ENCODE data around the gene TINCR. TPM values are rescaled to one million over a fixed set of nuclear protein-coding genes. Genes with fewer than 3 reads are reported as not detected.
A peak's percentile ranks its signal among the peaks of the same experiment; 100 is the strongest.

The TINCR gene
- total RNA-seq, 1 donor from 2014 or later: 0.33 TPM

DNA sequence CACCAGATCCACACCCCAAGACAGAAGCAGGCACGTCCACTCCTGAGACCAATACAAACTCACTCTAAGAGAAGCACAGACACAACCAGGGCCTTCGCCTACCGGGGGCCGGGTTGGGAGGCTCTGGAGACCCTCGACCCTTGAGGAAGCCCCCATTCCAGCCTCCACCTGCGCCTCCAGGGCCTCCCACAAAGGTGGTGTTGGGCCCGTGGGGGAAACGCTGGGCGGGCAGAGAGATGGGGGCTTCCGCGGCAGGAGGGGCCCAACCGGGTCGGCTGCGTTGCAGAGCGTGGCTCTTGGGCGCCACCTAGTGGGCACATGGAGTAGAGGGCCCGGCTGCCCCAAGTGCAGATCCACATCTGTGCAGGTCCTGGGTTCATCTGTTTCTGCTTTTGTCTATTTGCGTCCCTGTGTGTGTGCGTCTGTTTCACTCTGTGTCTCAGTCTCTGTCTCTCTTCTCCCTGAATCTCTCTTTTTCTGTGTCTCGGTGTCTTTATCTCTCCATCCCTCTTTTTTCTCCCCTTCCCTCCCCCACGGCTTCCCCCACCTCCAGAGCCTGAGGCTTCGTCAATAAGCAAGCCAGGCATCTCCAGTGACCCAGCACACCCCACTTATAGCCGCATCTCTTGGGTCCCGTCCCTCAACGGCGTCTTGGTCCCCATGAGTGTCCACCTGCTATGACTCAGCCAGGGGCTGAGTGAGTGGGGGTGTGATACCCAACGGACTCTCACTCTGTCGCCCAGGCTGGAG lies 10.5 kb upstream of the TINCR start:
- Mint-ChIP-seq H3K36me3 (ENCODE audit: low read depth, unreplicated experiment) (peaks cover 7% of the 10 kb centered on the region), H3K4me1 (ENCODE audit: unreplicated experiment) (peaks cover 3% of the 10 kb centered on the region), H3K27ac (ENCODE audit: unreplicated experiment) (no peak overlapping the region), H3K4me3 (ENCODE audit: unreplicated experiment) (no peak overlapping the region), H3K27me3 (ENCODE audit: unreplicated experiment) (peaks cover 1% of the 10 kb centered on the region), H3K9me3 (ENCODE audit: unreplicated experiment) (no peaks in the 10 kb centered on the region)
- TF ChIP-seq, protein P1, sequence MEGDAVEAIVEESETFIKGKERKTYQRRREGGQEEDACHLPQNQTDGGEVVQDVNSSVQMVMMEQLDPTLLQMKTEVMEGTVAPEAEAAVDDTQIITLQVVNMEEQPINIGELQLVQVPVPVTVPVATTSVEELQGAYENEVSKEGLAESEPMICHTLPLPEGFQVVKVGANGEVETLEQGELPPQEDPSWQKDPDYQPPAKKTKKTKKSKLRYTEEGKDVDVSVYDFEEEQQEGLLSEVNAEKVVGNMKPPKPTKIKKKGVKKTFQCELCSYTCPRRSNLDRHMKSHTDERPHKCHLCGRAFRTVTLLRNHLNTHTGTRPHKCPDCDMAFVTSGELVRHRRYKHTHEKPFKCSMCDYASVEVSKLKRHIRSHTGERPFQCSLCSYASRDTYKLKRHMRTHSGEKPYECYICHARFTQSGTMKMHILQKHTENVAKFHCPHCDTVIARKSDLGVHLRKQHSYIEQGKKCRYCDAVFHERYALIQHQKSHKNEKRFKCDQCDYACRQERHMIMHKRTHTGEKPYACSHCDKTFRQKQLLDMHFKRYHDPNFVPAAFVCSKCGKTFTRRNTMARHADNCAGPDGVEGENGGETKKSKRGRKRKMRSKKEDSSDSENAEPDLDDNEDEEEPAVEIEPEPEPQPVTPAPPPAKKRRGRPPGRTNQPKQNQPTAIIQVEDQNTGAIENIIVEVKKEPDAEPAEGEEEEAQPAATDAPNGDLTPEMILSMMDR (IDR thresholded peaks at IDR 0.05; ENCODE audit: unreplicated experiment): peak; percentile 95
- peak; percentile 83 for DNase-seq (ENCODE audit: low spot score)

DNA sequence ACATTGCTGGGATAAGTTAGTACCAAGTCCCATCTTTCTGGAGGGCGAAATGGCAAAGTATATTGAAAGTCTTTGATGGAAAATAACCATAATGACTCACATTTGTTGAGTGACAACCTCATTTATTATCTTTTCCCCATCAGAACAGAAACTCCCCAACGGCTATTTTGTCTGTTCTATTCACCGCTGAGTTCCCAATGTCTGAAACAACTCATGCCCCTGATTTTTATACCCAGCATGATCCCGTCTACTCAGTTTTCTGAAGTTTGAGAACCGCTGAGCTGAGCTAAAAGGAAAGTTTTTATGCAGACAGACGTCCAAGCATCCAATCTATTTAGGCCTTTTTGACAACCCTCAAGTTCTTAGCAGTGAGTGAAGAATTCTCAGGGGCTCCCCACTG lies 7.8 kb upstream of the TINCR start:
- Mint-ChIP-seq H3K4me1 (ENCODE audit: unreplicated experiment) (peaks cover 3% of the 10 kb centered on the region), H3K36me3 (ENCODE audit: low read depth, unreplicated experiment) (peaks cover 4% of the 10 kb centered on the region), H3K27ac (ENCODE audit: unreplicated experiment) (no peak overlapping the region), H3K27me3 (ENCODE audit: unreplicated experiment) (peaks cover 1% of the 10 kb centered on the region), H3K4me3 (ENCODE audit: unreplicated experiment) (no peak overlapping the region), H3K9me3 (ENCODE audit: unreplicated experiment) (no peaks in the 10 kb centered on the region)
- TF ChIP-seq, protein P1 (IDR thresholded peaks at IDR 0.05; ENCODE audit: unreplicated experiment): no peak
- DNase-seq (ENCODE audit: low spot score): no peak

DNA sequence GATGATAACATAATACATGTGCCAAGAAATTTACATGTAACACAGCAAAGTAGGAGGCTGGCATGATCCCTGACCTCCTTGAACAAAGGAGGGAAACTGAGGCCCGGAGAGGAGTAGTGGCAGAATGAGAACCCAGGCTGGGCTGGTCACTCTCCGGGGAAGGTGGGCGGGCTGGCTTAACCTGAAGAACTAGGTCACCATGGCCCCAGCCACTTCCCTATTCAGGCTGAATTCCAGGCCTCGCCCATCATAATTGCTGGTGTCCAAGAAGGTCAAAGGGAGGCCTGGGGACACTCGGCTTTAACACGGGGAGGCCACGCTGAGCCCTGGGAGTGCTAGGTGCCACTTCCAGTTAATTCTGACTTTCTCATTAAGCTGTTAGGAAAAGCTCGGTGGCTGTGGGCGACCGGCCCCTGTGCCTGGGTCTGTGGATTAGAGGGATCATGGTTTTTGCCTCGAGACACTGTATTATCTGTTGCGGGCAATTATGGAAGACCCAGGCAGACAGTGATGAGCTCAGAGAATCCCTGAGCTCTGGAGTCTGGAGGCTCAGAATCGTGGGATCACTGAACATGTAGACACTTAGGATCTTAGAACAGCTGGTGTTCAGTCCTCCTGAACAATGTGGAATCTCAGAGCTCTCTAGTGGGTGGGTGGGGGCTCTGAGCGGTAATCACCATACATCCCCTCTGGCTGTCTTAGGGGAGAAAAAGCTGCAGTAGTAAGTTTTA lies 5.0 kb upstream of the TINCR start:
- H3K9me3 Mint-ChIP-seq (ENCODE audit: unreplicated experiment): no peaks in the 10 kb centered on the region
- TF ChIP-seq, protein P1 (IDR thresholded peaks at IDR 0.05; ENCODE audit: unreplicated experiment): no peak
- peaks cover 5% of the 10 kb centered on the region for H3K27me3 Mint-ChIP-seq (ENCODE audit: unreplicated experiment)
- peaks cover 1% of the 10 kb centered on the region for H3K36me3 Mint-ChIP-seq (ENCODE audit: low read depth, unreplicated experiment)
- peaks cover under 1% of the 10 kb centered on the region for H3K4me1 Mint-ChIP-seq (ENCODE audit: unreplicated experiment)
- no peak overlapping the region for H3K27ac Mint-ChIP-seq (ENCODE audit: unreplicated experiment)
- H3K4me3 Mint-ChIP-seq (ENCODE audit: unreplicated experiment): no peak overlapping the region
- DNase-seq (ENCODE audit: low spot score): no peak

DNA sequence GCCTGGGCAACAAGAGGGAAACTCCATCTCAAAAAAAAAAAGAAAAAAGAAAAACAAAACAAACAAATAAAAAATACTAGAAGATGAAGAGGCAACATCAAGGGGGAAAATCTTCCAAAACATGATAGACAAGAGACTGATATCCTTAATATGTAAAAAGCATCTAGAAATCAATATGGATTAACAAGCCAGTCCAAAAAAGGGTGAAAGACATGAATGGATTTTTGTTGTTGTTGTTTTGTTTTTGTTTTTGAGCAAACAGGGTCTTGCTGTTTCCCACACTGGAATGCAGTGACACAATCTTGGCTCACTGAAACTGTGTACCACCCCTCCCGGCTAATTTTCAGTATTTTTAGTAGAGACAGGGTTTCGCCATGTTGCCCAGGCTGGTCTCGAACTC lies 4.0 kb upstream of the TINCR start:
- peaks cover 4% of the 10 kb centered on the region for H3K27me3 Mint-ChIP-seq (ENCODE audit: unreplicated experiment)
- H3K4me3 Mint-ChIP-seq (ENCODE audit: unreplicated experiment): no peak overlapping the region
- H3K4me1 Mint-ChIP-seq (ENCODE audit: unreplicated experiment): no peaks in the 10 kb centered on the region
- H3K36me3 Mint-ChIP-seq (ENCODE audit: low read depth, unreplicated experiment): no peaks in the 10 kb centered on the region
- H3K27ac Mint-ChIP-seq (ENCODE audit: unreplicated experiment): no peak overlapping the region
- H3K9me3 Mint-ChIP-seq (ENCODE audit: unreplicated experiment): no peaks in the 10 kb centered on the region
- DNase-seq (ENCODE audit: low spot score): no peak
- TF ChIP-seq, protein P1 (IDR thresholded peaks at IDR 0.05; ENCODE audit: unreplicated experiment): no peak

DNA sequence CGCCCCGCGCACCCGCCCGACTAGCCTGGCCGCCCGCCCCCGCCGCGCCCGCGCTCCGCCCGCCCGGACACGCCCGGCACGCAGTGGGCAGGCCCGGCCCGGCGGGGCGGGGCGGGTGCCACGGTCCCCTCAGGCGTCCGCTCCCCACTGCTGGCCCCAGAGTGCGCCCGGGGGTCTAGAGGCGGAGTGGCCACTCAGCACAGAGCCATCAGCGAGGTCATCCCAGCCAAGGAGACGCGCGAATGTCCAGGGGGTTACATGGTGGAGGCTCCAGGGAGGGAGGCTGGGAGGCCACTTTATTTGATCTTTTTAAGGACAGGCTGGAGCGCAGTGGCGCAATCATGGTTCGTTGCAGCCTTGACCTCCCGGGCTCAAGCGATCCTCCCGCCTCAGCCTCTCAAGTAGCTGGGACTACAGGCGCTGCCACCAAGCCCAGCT lies 236 bp upstream of the TINCR start:
- Mint-ChIP-seq H3K9me3 (ENCODE audit: unreplicated experiment) (no peaks in the 10 kb centered on the region), H3K4me3 (ENCODE audit: unreplicated experiment) (no peak overlapping the region), H3K27ac (ENCODE audit: unreplicated experiment) (no peak overlapping the region), H3K4me1 (ENCODE audit: unreplicated experiment) (no peaks in the 10 kb centered on the region), H3K27me3 (ENCODE audit: unreplicated experiment) (peaks cover 11% of the 10 kb centered on the region), H3K36me3 (ENCODE audit: low read depth, unreplicated experiment) (no peaks in the 10 kb centered on the region)
- TF ChIP-seq, protein P1 (IDR thresholded peaks at IDR 0.05; ENCODE audit: unreplicated experiment): no peak
- DNase-seq (ENCODE audit: low spot score): no peak
